Panc1 (cell line): ENCODE results near the gene PLS3. TPM values are rescaled to one million over a fixed set of nuclear protein-coding genes. Genes with fewer than 3 reads are reported as not detected.

Experiments
- ATAC-seq: fragments of 200-7000 bp; cut with Tn5 transposase; 2 replicates; pipeline ENCODE4 v1.9.1; 2020; ENCODE audit warnings: mild to moderate bottlenecking, moderate library complexity
- BruUV-seq: library from RNA; stranded (reverse); fragments of 400-500 nt; replicated peaks from 2 replicates; lab custom pipeline; 2021; lab: Mats Ljungman, UMichigan
- CTCF ChIA-PET: fragments of 300-600 bp; sonication (Branson Sonifier 250); formaldehyde crosslinking; loops from one replicate; lab custom pipeline; 2022; ENCODE audit warnings: antibody characterized with exemption; lab: Charles Lee
- POLR2A ChIA-PET: fragments of 300-600 bp; sonication (Branson Sonifier 250); formaldehyde crosslinking; loops from one replicate; lab custom pipeline; 2022; ENCODE audit warnings: antibody characterized with exemption; lab: Charles Lee
- DNase-seq: peaks from one replicate; pipeline ENCODE4 v3.0.0-alpha.2; 2010; ENCODE audit warnings: low read depth, low spot score
- H3K27ac ChIP-seq: 2 replicates; pipeline ENCODE4 v1.5.1; 2011; ENCODE audit warnings: mild to moderate bottlenecking, low read length, inconsistent platforms
- H3K27me3 ChIP-seq: fragments of 200-500 bp; sonication (Bioruptor generic); 2 replicates; pipeline ENCODE4 v1.6.0; 2014; ENCODE audit warnings: low read length, inconsistent platforms; ENCODE audit not compliant: control insufficient read depth, insufficient read depth
- H3K36me3 ChIP-seq: fragments of 200-500 bp; sonication (Bioruptor generic); 2 replicates; pipeline ENCODE4 v1.5.1; 2014; ENCODE audit warnings: inconsistent platforms, mild to moderate bottlenecking, low read length, moderate library complexity; ENCODE audit not compliant: control insufficient read depth, insufficient read depth
- H3K4me1 ChIP-seq: 2 replicates; pipeline ENCODE4 v1.5.1; 2011; ENCODE audit warnings: inconsistent platforms, mild to moderate bottlenecking, low read length, moderate library complexity; ENCODE audit not compliant: control insufficient read depth, insufficient read depth
- H3K4me3 ChIP-seq, 2 experiments: 2 replicates each; pipeline ENCODE4 v1.5.1; 2011 to 2012; ENCODE audit warnings: low read depth in 2 of 2, low read length in 2 of 2, mild to moderate bottlenecking in 2 of 2, inconsistent platforms in 1 of 2, moderate library complexity in 1 of 2
- H3K9me3 ChIP-seq: fragments of 200-500 bp; sonication (Bioruptor generic); 2 replicates; pipeline ENCODE4 v1.5.1; 2014; ENCODE audit warnings: low read depth, mild to moderate bottlenecking, inconsistent platforms, low read length, moderate library complexity; ENCODE audit not compliant: control insufficient read depth, insufficient read depth
- POLR2AphosphoS5 ChIP-seq: IDR thresholded peaks from 2 replicates; pipeline ENCODE4 v1.6.1; 2012; ENCODE audit warnings: mild to moderate bottlenecking, low read depth, low read length, moderate library complexity
- SIN3A ChIP-seq: IDR thresholded peaks from 2 replicates; pipeline ENCODE4 v1.6.1; 2012; ENCODE audit warnings: low read depth, mild to moderate bottlenecking, low read length, moderate library complexity, borderline replicate concordance; ENCODE audit not compliant: insufficient read depth
- TCF7L2 ChIP-seq: IDR thresholded peaks from 2 replicates; pipeline ENCODE4 v1.6.1; 2011; ENCODE audit warnings: mild to moderate bottlenecking, low read depth, low read length, inconsistent platforms
- in situ Hi-C: cut with HindIII; loops from 2 replicates; pipeline ENCODE4 v1.10.0; 2016; ENCODE audit warnings: low sequenced_read_pairs, low pct_unique_long_range_greater_than_20kb
- intact Hi-C: fragments of 100-400 bp; cut with micrococcal nuclease; formaldehyde crosslinking; loops from one replicate; pipeline ENCODE4 v1.10.0; 2022; ENCODE audit not compliant: unreplicated experiment
- total RNA-seq: library from RNA; stranded (reverse); gene quantifications from one replicate; pipeline ENCODE4 v1.2.1, GENCODE V29; 2021; ENCODE audit not compliant: unreplicated experiment
- TF ChIP-seq, protein P1 (sequence below), 2 experiments: IDR thresholded peaks; 2 replicates each; pipeline ENCODE4 v1.6.1; 2011 to 2012; ENCODE audit warnings: low read depth in 2 of 2, control low read depth in 1 of 2, low read length in 1 of 2, mild to moderate bottlenecking in 1 of 2, moderate library complexity in 1 of 2; ENCODE audit not compliant: insufficient read depth in 1 of 2
- TF ChIP-seq, protein P2 (sequence below): fragments of 450-650 bp; IDR thresholded peaks from 2 replicates; pipeline ENCODE4 v1.5.1; 2017; ENCODE audit warnings: mild to moderate bottlenecking

The PLS3 gene
- total RNA-seq, 1 experiment from 2014 or later = 164 TPM

DNA sequence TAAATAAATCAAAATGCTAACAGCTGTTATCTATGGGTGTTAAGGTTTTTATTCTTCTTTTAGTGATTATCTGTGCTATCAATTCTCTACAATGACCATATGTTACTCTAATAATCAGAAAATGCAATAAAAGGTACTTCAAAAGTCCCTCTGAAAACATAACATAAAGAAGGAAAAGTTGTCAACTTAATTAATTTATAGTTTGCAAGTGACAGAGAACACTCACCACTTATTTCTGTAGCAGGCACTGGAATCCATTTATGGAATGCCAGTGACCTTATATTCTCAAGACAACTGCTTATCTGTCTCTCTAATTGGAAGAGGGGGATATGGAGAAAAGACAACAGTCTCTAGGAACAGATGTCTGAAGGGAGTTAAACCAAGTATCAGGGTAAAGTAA, 25.6 kb upstream of the PLS3 start:
- no peaks in the 10 kb centered on the region for H3K9me3 ChIP-seq
- POLR2A ChIA-PET = no interaction called here
- H3K27ac ChIP-seq = no peak overlapping the region
- no TSS peak for BruUV-seq
- intact Hi-C loops = no loop called here
- no peaks in the 10 kb centered on the region for H3K36me3 ChIP-seq
- no peak overlapping the region for H3K4me3 ChIP-seq
- H3K27me3 ChIP-seq = no peaks in the 10 kb centered on the region
- in situ Hi-C loops = no loop called here
- ATAC-seq (no peak), DNase-seq (no peak)
- H3K4me1 ChIP-seq = no peaks in the 10 kb centered on the region
- no peak for TF ChIP-seq SIN3A
- TF ChIP-seq, protein P1, sequence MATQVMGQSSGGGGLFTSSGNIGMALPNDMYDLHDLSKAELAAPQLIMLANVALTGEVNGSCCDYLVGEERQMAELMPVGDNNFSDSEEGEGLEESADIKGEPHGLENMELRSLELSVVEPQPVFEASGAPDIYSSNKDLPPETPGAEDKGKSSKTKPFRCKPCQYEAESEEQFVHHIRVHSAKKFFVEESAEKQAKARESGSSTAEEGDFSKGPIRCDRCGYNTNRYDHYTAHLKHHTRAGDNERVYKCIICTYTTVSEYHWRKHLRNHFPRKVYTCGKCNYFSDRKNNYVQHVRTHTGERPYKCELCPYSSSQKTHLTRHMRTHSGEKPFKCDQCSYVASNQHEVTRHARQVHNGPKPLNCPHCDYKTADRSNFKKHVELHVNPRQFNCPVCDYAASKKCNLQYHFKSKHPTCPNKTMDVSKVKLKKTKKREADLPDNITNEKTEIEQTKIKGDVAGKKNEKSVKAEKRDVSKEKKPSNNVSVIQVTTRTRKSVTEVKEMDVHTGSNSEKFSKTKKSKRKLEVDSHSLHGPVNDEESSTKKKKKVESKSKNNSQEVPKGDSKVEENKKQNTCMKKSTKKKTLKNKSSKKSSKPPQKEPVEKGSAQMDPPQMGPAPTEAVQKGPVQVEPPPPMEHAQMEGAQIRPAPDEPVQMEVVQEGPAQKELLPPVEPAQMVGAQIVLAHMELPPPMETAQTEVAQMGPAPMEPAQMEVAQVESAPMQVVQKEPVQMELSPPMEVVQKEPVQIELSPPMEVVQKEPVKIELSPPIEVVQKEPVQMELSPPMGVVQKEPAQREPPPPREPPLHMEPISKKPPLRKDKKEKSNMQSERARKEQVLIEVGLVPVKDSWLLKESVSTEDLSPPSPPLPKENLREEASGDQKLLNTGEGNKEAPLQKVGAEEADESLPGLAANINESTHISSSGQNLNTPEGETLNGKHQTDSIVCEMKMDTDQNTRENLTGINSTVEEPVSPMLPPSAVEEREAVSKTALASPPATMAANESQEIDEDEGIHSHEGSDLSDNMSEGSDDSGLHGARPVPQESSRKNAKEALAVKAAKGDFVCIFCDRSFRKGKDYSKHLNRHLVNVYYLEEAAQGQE (IDR thresholded peaks at IDR 0.05; ENCODE audit: insufficient read depth in 1 of 2, low read depth in 2 of 2, low read length in 1 of 2) = no peak
- TF ChIP-seq, protein P2, sequence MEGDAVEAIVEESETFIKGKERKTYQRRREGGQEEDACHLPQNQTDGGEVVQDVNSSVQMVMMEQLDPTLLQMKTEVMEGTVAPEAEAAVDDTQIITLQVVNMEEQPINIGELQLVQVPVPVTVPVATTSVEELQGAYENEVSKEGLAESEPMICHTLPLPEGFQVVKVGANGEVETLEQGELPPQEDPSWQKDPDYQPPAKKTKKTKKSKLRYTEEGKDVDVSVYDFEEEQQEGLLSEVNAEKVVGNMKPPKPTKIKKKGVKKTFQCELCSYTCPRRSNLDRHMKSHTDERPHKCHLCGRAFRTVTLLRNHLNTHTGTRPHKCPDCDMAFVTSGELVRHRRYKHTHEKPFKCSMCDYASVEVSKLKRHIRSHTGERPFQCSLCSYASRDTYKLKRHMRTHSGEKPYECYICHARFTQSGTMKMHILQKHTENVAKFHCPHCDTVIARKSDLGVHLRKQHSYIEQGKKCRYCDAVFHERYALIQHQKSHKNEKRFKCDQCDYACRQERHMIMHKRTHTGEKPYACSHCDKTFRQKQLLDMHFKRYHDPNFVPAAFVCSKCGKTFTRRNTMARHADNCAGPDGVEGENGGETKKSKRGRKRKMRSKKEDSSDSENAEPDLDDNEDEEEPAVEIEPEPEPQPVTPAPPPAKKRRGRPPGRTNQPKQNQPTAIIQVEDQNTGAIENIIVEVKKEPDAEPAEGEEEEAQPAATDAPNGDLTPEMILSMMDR = no peak
- TF ChIP-seq TCF7L2 = no peak
- TF ChIP-seq POLR2AphosphoS5 = no peak
- CTCF ChIA-PET = no interaction called here

DNA sequence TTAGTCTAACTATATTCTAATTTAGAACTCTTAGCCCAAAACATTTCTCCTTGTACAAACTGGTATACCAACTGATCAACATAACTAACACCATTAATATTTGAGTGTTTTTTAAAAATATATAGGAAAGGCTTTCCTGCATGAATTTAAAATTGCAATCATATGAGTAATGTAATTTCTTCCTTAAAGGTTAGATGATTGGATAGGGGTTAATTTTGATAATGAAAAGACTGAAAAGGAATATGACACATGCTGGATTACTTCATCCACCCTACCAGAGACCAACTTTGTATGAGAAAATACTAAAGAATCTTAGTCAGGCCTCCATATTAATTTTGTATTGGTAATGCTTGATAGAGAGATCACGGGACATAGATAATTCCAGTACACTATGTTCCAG, 25.1 kb upstream of the PLS3 start:
- BruUV-seq = no TSS peak
- no peak for DNase-seq
- CTCF ChIA-PET = no interaction called here
- in situ Hi-C loops = no loop called here
- intact Hi-C loops = no loop called here
- Histone ChIP-seq H3K27me3 (no peaks in the 10 kb centered on the region), H3K36me3 (no peaks in the 10 kb centered on the region), H3K4me3 (no peak overlapping the region), H3K27ac (no peak overlapping the region), H3K4me1 (no peaks in the 10 kb centered on the region), H3K9me3 (no peaks in the 10 kb centered on the region)
- ATAC-seq = no peak
- TF ChIP-seq SIN3A = no peak
- TF ChIP-seq, protein P1 (IDR thresholded peaks at IDR 0.05; ENCODE audit: insufficient read depth in 1 of 2, low read depth in 2 of 2, low read length in 1 of 2) = no peak
- TF ChIP-seq, protein P2 = no peak
- TF ChIP-seq TCF7L2 = no peak
- no peak for TF ChIP-seq POLR2AphosphoS5
- POLR2A ChIA-PET = no interaction called here
